Loucy (cell line): ENCODE results near the gene SUCLG1.
"Not testable (repeated sequence)": the region's sequence is repeated elsewhere in the genome, so short reads cannot be mapped to it uniquely, and the experiment has no call there.

Experiments
- H2AFZ ChIP-seq: fragments of 200-600 bp; sonication (generic); 2 replicates; pipeline ENCODE4 v1.6.0; 2016; ENCODE audit warnings: antibody characterized with exemption, mild to moderate bottlenecking, low read length, moderate library complexity
- H3F3A ChIP-seq: fragments of 200-600 bp; 2 replicates; pipeline ENCODE4 v1.6.0; 2016; ENCODE audit warnings: antibody characterized with exemption, low read depth, mild to moderate bottlenecking
- H3K27me3 ChIP-seq: fragments of 200-600 bp; sonication (generic); 2 replicates; pipeline ENCODE4 v1.6.1; 2014; ENCODE audit warnings: low read length, mild to moderate bottlenecking; ENCODE audit not compliant: insufficient read depth, poor library complexity, severe bottlenecking
- H3K36me3 ChIP-seq: fragments of 200-600 bp; sonication (generic); 2 replicates; pipeline ENCODE4 v1.6.1; 2016; ENCODE audit warnings: low read length; ENCODE audit not compliant: insufficient read depth
- H3K4me1 ChIP-seq: fragments of 200-600 bp; sonication (generic); 2 replicates; pipeline ENCODE4 v1.5.1; 2014; ENCODE audit warnings: low read length, mild to moderate bottlenecking; ENCODE audit not compliant: insufficient read depth, poor library complexity, severe bottlenecking
- H3K4me2 ChIP-seq: fragments of 200-600 bp; sonication (generic); 2 replicates; pipeline ENCODE4 v1.6.0; 2014; ENCODE audit warnings: antibody characterized with exemption, low read length, low read depth, mild to moderate bottlenecking; ENCODE audit not compliant: poor library complexity, severe bottlenecking
- H3K4me3 ChIP-seq: fragments of 200-600 bp; sonication (generic); 2 replicates; pipeline ENCODE4 v1.5.1; 2014; ENCODE audit warnings: low read length, mild to moderate bottlenecking, mixed read lengths; ENCODE audit not compliant: poor library complexity, severe bottlenecking
- H3K79me2 ChIP-seq: fragments of 200-600 bp; sonication (generic); 2 replicates; pipeline ENCODE4 v1.6.1; 2014; ENCODE audit warnings: low read length; ENCODE audit not compliant: insufficient read depth
- H3K9ac ChIP-seq: fragments of 200-600 bp; sonication (generic); 2 replicates; pipeline ENCODE4 v1.6.0; 2014; ENCODE audit warnings: mild to moderate bottlenecking, low read depth, low read length, moderate library complexity; ENCODE audit not compliant: poor library complexity, severe bottlenecking
- H3K9me2 ChIP-seq: fragments of 200-600 bp; sonication (generic); replicated peaks from 2 replicates; pipeline ENCODE4 v1.6.1; 2016; ENCODE audit warnings: low read depth, low read length, mixed read lengths
- H3K9me3 ChIP-seq: fragments of 200-600 bp; sonication (generic); 2 replicates; pipeline ENCODE4 v1.6.1; 2014; ENCODE audit warnings: mild to moderate bottlenecking, antibody characterized with exemption, low read length, low read depth; ENCODE audit not compliant: insufficient read depth
- H4K20me1 ChIP-seq: fragments of 200-600 bp; sonication (generic); 2 replicates; pipeline ENCODE4 v1.6.0; 2014; ENCODE audit warnings: antibody characterized with exemption, low read length, mild to moderate bottlenecking; ENCODE audit not compliant: insufficient read depth, poor library complexity, severe bottlenecking
- EZH2phosphoT487 ChIP-seq: fragments of 200-600 bp; IDR thresholded peaks from 2 replicates; pipeline ENCODE4 v1.6.1; 2018; ENCODE audit warnings: antibody characterized with exemption, mild to moderate bottlenecking, moderate library complexity, borderline replicate concordance
- TF ChIP-seq, protein P1 (sequence below): fragments of 200-600 bp; sonication (generic); conservative IDR thresholded peaks from 2 replicates; pipeline ENCODE4 v1.5.1; 2014; ENCODE audit warnings: mild to moderate bottlenecking, antibody characterized with exemption, low read length

The SUCLG1 gene

DNA sequence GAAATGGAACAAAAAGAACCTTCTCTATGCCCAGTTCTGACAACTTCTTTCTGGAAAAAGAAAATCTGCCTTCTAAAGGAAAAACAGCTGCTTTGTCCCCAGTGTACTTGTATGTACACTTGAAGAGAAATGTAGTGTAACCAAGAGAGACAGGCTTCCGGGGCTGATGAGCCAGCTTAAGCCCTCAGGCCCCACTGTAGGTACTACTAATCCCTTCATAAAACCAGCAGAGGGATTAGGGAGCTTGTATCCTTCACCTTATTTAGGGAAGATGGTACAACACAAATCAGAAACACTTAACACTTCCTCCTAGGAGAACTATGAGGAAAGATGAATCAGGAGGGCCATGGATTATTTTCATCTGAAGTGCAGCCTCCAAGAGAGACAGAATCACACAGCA is 18.8 kb upstream of the SUCLG1 start:
- H3K4me1 ChIP-seq: no peaks in the 10 kb centered on the region
- no peaks in the 10 kb centered on the region for H3K79me2 ChIP-seq
- H3F3A ChIP-seq: no peaks in the 10 kb centered on the region
- H3K27me3 ChIP-seq: no peaks in the 10 kb centered on the region
- no peak overlapping the region for H3K4me3 ChIP-seq
- no peak overlapping the region for H3K4me2 ChIP-seq
- H3K9ac ChIP-seq: no peak overlapping the region
- TF ChIP-seq EZH2phosphoT487: no peak
- TF ChIP-seq, protein P1, sequence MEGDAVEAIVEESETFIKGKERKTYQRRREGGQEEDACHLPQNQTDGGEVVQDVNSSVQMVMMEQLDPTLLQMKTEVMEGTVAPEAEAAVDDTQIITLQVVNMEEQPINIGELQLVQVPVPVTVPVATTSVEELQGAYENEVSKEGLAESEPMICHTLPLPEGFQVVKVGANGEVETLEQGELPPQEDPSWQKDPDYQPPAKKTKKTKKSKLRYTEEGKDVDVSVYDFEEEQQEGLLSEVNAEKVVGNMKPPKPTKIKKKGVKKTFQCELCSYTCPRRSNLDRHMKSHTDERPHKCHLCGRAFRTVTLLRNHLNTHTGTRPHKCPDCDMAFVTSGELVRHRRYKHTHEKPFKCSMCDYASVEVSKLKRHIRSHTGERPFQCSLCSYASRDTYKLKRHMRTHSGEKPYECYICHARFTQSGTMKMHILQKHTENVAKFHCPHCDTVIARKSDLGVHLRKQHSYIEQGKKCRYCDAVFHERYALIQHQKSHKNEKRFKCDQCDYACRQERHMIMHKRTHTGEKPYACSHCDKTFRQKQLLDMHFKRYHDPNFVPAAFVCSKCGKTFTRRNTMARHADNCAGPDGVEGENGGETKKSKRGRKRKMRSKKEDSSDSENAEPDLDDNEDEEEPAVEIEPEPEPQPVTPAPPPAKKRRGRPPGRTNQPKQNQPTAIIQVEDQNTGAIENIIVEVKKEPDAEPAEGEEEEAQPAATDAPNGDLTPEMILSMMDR: no peak
- H4K20me1 ChIP-seq: no peaks in the 10 kb centered on the region
- 0 out of 2 replicates have a peak, but pooled peaks cover 3% of the 10 kb centered on the region for H3K9me3 ChIP-seq
- H3K9me2 ChIP-seq: no peaks in the 10 kb centered on the region
- H3K36me3 ChIP-seq: no peaks in the 10 kb centered on the region
- H2AFZ ChIP-seq: no peak overlapping the region

DNA sequence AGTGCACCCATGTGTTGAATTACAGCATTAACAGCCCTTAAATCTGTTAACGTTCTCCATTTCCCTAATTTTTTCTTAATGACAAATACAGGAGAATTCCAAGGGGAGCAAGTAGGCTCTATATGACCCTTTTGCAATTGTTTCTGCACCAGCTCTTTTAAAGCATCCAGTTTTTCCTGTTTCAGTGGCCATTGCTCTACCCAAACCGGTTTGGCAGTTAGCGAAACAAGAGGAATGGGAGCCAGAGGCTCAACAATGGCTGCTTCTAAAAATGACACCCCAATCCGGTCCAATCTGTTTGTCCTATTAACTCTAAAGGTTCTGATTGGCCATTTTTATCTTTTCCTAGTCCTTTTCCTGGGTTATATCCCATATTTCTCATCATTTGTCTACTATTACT is 15.1 kb upstream of the SUCLG1 start:
- Histone ChIP-seq H4K20me1 (no peaks in the 10 kb centered on the region), H3K9me2 (no peaks in the 10 kb centered on the region), H3K79me2 (no peaks in the 10 kb centered on the region), H3K4me1 (no peaks in the 10 kb centered on the region), H3K9ac (no peak overlapping the region), H2AFZ (no peak overlapping the region), H3K36me3 (no peaks in the 10 kb centered on the region), H3K4me3 (no peak overlapping the region), H3K9me3 (peaks cover 3% of the 10 kb centered on the region; the same call in 1 of the 2 replicates), H3K27me3 (no peaks in the 10 kb centered on the region), H3K4me2 (no peak overlapping the region), H3F3A (no peaks in the 10 kb centered on the region)
- no peak for TF ChIP-seq EZH2phosphoT487
- TF ChIP-seq, protein P1: no peak

DNA sequence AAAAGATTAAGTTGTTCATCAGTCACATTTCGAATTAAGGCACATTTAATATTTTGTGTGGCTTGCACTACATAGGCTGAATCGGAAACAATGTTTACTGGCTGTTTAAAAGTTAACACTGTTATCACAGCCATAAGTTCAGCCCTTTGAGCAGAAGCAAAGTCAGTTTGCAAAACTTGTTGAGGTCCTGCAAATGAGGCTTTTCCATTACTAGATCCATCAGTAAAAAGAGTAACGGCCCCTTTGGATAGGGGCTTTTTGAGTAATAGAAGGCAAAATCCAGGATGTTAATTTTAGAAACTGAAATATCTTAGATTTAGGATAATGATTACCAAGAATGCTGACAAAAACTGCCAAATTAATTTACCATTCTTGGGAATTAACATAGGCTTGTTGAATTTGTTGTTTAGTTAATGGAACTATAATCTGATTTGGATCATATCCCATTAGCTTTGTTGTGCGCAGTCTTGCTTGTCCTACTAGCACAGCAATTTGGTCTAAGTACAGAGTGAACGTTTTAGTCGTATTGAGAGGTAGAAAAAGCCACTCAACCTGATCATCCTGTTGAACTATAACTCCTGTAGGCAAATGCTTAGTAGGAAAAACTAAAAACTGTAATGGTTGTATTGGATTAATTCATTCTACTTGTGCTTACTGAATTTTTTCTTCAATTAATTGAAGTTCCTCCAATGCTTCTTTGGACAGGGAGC is 13.9 kb upstream of the SUCLG1 start:
- H2AFZ ChIP-seq: no peak overlapping the region
- no peak for TF ChIP-seq EZH2phosphoT487
- TF ChIP-seq, protein P1: no peak
- H3K4me1 ChIP-seq: no peaks in the 10 kb centered on the region
- no peaks in the 10 kb centered on the region for H3K79me2 ChIP-seq
- H3K9me3 ChIP-seq: peaks cover 3% of the 10 kb centered on the region; the same call in 1 of the 2 replicates
- H3K4me3 ChIP-seq: no peak overlapping the region
- H3K9me2 ChIP-seq: no peaks in the 10 kb centered on the region
- H4K20me1 ChIP-seq: no peaks in the 10 kb centered on the region
- no peak overlapping the region for H3K9ac ChIP-seq
- H3K27me3 ChIP-seq: no peaks in the 10 kb centered on the region
- no peaks in the 10 kb centered on the region for H3F3A ChIP-seq
- no peak overlapping the region for H3K4me2 ChIP-seq
- H3K36me3 ChIP-seq: no peaks in the 10 kb centered on the region

DNA sequence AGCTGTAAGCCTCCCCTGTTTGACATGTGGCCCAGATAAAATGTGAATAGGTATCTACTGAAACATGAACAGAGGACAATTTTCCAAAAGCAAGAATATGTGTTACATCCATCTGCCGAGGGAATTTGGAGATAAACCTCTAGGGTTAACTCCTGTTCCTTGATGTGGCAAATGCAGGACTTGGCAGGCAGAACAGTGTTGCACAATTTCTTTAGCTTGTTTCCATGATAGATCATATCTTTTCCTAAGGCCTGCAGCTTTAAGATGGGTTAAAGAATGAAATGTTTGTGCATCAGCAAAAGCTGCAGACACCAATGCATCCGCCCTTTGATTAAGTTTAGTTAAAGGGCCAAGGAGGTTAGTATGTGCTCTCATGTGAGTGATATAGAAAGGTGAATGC is 13.3 kb upstream of the SUCLG1 start:
- not testable (repeated sequence) for H3K9me2 ChIP-seq, H3K4me2 ChIP-seq, H3K9ac ChIP-seq, H3F3A ChIP-seq, H3K79me2 ChIP-seq, H3K4me3 ChIP-seq, H3K36me3 ChIP-seq, H3K27me3 ChIP-seq, H3K9me3 ChIP-seq, H4K20me1 ChIP-seq, H2AFZ ChIP-seq, H3K4me1 ChIP-seq
